ENCODE data around the gene CHN2.
A peak's percentile ranks its signal among the peaks of the same experiment; 100 is the strongest.

Gene CHN2

DNA sequence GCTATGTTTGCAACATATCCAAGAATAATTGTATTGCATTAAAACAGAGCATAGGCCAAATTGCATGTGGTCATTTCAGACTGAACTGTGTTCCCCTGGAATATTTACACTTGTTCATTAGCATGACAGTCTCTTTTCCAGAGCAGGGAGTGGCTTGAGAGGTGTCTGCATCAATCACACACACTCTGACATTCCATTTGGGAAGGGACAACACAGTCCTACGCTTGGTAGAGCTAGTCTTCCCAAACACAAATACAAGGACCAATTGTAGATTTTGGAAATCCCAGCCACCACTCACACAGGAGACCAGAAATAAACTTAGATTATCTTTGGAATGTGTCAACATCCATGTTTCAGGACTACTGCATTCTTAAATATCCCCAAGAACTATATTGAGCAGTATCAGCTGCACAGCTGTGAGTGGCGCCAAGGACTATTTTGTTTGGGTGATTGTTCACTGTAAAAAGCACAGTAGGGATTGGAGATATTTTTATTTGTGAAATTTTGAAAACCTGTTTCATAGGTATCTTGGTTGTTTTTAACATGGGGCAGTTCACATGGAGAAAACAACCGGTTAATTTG lies 275.5 kb downstream of the CHN2 start:
- DNase-seq (ENCODE audit: low read depth), result no peak

- DNase-seq (ENCODE audit: low read depth), result no peak
These were observed 277.0 kb downstream of the CHN2 start for GRCh38 chr7:29471444-29472138.

- no peak for DNase-seq (ENCODE audit: low read depth)
These were observed 282.3 kb downstream of the CHN2 start for GRCh38 chr7:29476916-29477315.

DNA sequence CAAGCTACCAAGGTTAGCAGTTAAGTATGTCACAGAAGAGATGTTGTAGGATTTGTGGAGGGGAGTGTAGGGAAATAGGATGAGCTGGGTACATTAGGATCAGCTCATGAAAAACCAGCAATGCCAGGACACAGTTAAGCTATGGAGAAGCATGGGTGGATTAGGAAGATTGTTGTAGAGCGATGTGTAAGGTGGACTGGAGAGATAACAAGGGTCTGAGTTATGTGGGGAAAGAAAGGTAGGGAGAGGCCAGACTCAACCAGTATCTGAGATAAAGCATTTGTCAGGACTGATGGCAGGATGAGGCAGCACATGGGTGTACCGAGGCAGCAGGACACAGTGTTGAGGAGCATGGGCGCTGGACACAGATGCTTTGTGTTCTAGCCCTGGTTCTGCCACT lies 283.7 kb downstream of the CHN2 start:
- no peak for DNase-seq (ENCODE audit: low read depth)

DNA sequence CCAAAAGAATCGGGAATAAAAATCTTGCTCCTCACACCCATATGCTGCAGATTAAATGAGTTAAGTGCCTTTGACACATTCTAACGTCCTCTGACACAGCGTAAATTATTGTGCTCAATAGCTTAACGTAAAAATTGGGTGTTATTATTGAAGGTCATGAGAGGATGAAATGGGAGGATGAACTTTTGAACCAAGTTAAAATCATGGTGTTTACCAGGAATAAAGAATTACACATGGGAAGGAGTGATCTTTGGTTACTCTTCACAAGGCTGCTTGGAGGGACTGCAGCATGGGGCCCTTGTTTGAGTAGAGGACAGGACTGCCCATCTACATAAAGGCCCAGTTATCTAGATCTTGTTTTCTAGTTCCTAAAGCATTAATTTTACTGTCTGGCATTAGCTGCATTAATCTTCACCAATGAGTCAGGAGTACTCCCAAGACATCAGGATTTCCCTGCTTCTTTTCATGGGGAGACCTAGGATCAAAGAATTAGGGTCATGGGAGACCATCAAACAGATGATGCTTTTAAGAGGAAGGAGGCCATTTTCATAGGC lies 284.2 kb downstream of the CHN2 start:
- DNase-seq (ENCODE audit: low read depth), result no peak

DNA sequence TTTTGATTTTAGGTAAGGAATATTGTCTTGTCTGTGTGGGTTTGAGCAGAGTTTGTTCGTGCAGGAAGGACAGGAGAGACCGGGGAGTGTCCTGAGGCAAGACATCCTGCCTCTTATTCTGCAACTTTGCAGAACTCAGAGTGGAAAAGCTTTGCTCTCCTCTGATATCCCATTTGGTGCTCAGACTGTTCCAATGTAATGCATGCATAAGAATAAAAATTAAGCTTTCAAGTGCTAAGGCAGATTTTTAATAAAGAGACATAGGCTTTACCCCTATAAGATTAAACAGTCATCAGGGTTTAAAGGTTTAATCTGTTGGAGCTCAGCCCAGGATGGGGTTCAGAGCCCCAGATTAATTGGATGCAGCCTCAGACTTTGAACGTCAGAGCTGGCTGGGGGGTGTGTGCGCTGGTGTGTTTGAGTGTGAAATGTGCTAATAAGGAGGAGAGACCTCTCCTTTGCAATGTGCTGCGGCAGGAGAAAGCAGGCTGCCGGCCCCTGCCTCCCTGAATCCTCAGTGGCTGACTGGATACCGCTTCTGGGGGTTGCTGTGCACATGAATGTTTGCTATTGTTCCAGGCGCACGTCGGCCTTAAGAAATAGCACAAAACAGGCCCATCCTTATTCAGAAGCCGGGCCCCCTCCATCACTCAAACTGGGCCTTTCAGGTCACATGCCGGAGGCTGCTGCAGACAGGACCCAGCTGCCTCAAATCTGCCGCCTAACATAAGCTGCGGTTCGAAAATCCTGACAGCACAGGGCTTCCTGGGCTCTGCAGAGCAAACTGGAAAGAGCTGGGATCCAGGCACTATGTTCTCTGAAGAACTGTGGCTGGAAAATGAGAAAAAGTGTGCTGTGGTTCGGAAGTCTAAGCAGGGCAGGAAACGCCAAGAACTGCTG lies 285.0 kb downstream of the CHN2 start:
- no peak for DNase-seq (ENCODE audit: low read depth)

DNA sequence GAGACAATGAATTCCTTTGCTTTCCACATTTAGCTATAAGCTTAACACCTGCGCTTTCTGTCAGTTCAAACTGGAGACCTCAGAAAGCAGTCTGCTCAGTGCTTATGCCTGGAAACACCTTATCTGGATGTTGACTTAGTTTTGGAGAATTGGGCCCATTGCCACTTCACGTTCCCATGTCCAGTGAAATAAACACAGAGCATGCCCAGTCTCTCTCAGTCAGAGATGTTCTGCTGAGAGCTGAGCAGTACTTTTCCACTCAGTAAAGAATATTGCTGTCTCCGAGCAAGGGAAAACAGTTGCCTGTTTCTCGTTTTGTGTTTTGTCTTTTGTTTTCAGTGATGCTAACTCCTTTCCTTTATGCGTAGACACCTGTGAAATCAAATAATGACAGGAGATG lies 285.9 kb downstream of the CHN2 start:
- no peak for DNase-seq (ENCODE audit: low read depth)

DNA sequence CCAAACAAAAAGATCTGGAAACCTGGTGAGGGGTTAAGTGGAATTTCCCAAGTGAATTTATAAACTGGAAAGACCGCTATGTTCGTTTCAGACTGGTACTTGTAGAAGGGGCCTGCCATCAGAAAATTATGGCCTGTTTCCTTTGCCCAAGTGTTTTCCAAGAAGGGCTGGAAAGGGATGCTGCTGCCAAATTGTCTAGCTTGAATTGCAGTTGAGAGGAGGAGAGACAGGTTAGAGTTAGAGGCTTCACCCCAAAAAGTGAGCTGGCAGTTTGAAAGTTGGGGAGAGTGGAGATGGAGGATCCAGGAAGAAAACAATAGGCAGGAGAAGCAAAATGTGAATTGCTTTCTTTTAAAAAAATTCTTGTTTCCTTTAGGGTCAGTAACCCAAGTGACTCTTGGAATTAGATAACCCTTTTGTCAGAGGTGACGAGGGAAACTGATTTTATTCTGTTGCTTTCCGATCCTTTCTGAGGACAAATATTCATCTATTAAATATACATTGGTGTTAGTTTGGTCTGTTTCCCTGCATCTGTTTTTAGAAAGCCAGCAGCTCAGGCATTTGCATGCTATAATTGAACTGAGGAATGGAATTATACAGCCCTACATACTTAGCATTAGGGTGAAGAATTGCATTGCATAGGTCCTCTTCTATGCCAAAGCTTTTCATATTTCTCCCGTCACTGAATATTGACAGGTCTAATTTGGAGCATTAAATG lies 286.5 kb downstream of the CHN2 start:
- DNase-seq (ENCODE audit: low read depth), result no peak

- no peak for DNase-seq (ENCODE audit: low read depth)
These were observed 287.5 kb downstream of the CHN2 start for GRCh38 chr7:29482056-29482455.

DNA sequence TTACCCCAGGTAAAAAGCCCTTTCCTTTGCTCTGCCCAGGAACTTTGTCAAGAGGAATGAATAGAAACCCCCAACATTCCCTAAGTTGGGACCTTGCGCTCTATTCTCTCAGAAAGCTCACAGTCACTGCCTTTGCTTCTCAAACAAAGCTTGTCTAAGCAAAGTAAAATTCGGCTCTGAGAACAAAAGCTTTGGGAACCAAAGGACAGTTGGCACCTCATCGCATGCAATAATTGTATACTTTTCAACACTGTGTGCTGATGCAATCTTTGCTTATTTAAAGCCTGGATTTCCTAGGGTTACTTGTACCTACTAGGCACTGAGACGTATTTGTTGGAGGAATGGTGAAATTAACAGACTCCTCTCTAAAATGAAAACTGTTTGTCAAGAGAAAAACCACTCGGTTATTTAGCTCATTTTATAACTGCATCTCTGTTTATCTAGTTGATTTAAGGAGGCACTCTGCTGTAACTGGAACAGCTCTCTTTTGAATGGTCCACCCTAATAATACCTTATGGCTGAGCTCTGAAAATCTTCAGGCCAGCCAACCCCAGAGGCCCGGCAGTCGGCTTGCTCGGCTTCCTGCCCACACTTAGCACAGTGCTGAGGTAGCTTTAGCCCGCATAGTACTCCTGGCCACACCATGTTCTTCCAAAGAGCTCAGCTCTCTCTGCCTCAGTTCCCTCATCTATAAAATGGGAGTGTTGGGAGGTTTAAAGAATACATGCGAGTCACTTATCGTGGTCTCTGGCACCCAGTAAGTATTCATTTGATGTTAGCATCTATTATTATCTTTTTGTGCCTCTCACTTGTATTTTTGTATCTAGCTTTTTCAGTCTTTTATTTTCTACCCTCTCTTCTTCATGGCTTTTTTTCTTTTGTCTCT lies 288.9 kb downstream of the CHN2 start:
- DNase-seq (ENCODE audit: low read depth), result no peak

- DNase-seq (ENCODE audit: low read depth), result no peak
These were observed 289.7 kb downstream of the CHN2 start for GRCh38 chr7:29484280-29484679.

GRCh38 chr7:29485339-29486190 lies 291.0 kb downstream of the CHN2 start:
- DNase-seq (ENCODE audit: low read depth), result no peak

GRCh38 chr7:29486191-29486700 lies 291.7 kb downstream of the CHN2 start:
- DNase-seq (ENCODE audit: low read depth), result no peak

- no peak for DNase-seq (ENCODE audit: low read depth)
These were observed 292.8 kb downstream of the CHN2 start for GRCh38 chr7:29487424-29487823.

DNA sequence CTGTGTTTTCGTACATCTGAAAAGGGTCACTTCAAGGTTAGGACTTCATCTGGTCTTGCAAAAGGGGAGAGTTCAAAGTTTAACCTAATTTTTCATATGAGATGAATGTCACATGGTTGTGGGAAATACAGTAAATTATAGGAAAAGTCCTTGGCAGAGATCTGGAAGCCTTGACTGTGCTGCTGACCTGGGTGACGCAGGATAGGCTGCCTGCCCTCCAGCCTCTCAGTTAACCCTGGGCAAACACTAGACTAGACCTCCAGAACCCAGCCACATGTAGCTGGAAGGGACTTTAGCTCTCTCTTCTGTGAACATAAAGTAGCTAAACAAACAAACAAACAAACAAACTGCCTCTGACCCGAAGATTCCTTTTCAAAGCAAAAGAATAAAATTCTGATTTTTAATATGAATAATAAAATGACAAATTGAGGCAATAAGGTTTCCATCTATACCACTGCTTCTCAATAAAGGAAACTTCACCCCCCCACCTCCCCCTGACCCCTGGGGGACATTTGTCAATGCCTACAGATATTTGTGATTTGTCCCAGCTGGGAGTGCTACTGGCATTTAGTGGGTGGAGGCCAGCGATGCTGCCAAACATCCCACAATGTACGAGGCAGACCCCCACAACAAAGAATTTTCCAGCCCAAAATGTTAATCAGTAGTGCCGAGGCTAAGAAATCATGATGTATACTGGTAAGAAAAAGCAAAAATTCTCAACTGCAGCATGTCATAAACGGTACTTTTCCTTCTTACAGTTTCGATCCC lies 293.8 kb downstream of the CHN2 start:
- DNase-seq (ENCODE audit: low read depth), result no peak

DNA sequence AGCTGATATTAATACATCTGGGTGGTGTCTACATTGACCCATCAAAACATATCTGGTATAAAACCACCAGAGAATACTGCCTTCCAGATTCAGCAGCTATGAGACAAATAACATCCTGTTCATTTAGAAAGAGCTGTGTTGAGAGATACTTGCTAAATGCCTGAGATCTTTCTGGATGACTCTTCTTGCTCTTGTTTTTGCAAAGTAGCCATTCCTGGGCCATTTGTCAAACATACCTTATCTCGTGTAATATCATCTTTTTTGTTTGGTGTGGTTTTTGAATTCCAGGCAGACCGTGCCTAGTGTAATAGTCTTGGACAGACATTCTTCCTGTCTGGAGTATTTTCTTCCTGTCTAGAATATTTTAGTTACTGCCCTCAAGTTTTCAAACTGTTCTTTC lies 294.4 kb downstream of the CHN2 start:
- DNase-seq (ENCODE audit: low read depth), result peak; percentile 62

DNA sequence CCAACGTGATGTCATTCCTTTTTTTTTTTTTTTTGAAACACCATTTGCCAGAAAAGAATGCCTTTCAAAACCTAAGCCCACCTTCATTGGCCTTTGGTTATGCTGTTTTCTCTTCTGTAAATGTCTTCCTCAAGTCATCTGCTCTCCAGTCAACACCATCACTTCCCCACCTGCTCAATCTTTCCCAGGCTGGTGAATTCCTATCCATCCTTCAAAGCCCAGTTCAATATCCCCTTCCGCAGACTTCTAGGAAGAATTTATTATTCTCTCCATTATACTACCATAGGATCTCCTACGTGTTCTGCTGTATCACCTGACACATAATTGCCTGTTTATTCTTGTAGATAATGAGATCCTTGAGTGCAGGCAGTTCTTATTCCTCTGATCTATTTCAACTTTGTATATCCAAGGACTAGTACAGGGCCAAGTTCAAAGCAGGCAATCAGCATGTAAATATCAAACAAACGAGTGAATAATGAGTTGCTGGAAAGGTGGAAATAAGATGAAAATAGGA lies 295.6 kb downstream of the CHN2 start:
- no peak for DNase-seq (ENCODE audit: low read depth)

DNA sequence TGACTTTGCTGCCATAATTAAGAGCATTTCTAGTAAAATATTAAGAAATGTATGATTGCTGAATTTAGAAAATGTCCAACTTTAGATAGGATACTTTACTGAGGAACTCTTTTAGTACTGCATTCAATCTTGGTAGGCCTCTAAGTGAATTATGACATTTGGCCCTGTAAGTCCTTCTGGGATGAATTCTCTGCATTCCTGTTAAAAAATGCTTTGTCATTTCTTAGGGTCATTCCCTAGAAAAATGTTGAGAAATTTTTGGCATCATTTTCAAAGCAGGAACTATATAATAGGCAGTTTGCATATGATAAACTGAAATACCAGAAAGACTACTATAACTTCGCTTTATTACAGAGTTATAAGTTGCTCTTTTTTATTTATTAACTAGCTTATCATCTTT lies 299.8 kb downstream of the CHN2 start:
- DNase-seq (ENCODE audit: low read depth), result peak; percentile 6

GRCh38 chr7:29495653-29496052 lies 301.1 kb downstream of the CHN2 start:
- no peak for DNase-seq (ENCODE audit: low read depth)

Measured in ELR (cell line).